ENCODE results near the gene CCDC85A.

The CCDC85A gene

GRCh38 chr2:56376699-56377665 is 193.2 kb downstream of the CCDC85A start:
- DNase-seq: no peak

- no peak for DNase-seq
These were observed 195.3 kb downstream of the CCDC85A start for GRCh38 chr2:56379066-56379465.

- no peak for DNase-seq
These were observed 197.1 kb downstream of the CCDC85A start for GRCh38 chr2:56380861-56381260.

- DNase-seq: no peak
These were observed 198.7 kb downstream of the CCDC85A start for GRCh38 chr2:56382466-56382865.

GRCh38 chr2:56386657-56387056 is 202.9 kb downstream of the CCDC85A start:
- no peak for DNase-seq

GRCh38 chr2:56390644-56391043 is 206.9 kb downstream of the CCDC85A start:
- no peak for DNase-seq

- no peak for DNase-seq
These were observed 226.3 kb downstream of the CCDC85A start for GRCh38 chr2:56410140-56410539.

- DNase-seq: no peak
These were observed 232.8 kb downstream of the CCDC85A start for GRCh38 chr2:56416500-56417176.

All from cerebellar nuclear complex (tissue), 1 donor.